ENCODE results near the gene CACNA1F.
A peak's percentile ranks its signal among the peaks of the same experiment; 100 is the strongest.

Gene CACNA1F

DNA sequence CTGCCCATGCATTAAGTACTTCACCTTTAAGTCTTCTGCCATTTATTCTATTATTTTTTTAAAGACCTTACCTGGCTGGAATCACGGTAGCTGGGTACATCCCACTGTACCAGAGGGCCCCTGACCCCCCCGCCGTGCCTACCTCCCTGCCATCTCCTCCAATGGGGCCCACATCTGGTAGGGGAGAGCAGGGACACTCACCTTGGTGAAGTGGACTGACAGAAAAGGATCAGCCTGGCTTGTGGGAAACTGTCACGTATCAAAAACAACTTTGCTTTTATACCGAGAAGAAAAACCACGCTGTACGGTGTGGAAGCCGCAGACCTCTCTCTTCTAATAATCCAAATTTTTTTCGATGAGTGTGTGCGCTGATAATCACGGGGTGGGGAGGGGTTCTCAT, 31.3 kb upstream of the CACNA1F start, which contains the start of gene FOXP3:
Gene FOXP3, minus strand, starts transcription at position 251 of the 400 bp plus-strand sequence. CDS start 6,205 bp downstream, outside the sequence.
- peaks cover 6% of the 10 kb centered on the region for H3K4me1 Mint-ChIP-seq
- H3K36me3 Mint-ChIP-seq, result no peaks in the 10 kb centered on the region
- no peaks in the 10 kb centered on the region for H3K9me3 Mint-ChIP-seq
- H3K27ac Mint-ChIP-seq, result no peak within 1 kb of the TSS
- H3K4me3 Mint-ChIP-seq, result no peak within 1 kb of the TSS
- H3K27me3 Mint-ChIP-seq, result no peaks in the 10 kb centered on the region
- ATAC-seq, result no peak

DNA sequence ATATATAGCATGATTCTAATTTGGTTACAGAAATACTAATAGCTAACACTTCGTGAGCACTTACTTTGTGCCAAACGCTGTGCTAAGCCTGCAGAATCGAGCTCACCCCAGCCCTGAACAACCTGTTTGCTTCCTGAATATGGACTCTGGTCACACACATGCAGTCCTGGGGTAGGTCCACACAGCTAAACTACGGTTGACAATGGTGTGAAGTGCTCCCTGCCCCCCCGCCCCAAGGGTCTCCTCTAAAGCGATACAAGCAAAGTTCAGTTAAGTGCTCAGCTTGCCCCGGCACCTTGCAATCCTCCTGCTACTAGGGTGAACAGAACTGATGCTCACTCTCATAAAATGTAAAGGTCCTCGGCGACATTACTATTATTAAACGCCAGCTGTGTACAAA, 30.5 kb upstream of the CACNA1F start:
- H3K9me3 Mint-ChIP-seq, result no peaks in the 10 kb centered on the region
- H3K4me1 Mint-ChIP-seq, result peaks cover 6% of the 10 kb centered on the region
- no peak overlapping the region for H3K27ac Mint-ChIP-seq
- no peaks in the 10 kb centered on the region for H3K27me3 Mint-ChIP-seq
- no peak for ATAC-seq
- H3K4me3 Mint-ChIP-seq, result no peak overlapping the region
- no peaks in the 10 kb centered on the region for H3K36me3 Mint-ChIP-seq

DNA sequence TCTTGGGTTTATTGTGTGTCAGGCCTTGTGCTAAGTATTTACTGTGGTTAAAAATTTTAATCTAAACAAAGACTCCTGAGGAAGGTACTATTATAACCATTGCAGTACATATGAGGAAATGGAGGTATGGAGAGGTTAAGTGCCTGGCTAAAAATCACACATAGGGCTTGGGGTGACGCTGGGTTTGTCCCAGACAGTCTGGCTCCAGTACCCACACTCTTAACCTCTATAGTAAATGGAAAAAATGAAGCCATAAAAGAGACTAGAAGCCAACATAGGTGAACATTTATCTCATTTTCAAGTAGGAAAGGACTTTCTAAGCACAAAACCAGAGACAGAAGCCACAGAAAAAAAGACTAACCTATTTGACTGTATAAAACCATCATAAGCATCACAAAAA, 29.5 kb upstream of the CACNA1F start:
- no peaks in the 10 kb centered on the region for H3K27me3 Mint-ChIP-seq
- H3K9me3 Mint-ChIP-seq, result no peaks in the 10 kb centered on the region
- no peaks in the 10 kb centered on the region for H3K36me3 Mint-ChIP-seq
- H3K27ac Mint-ChIP-seq, result no peak overlapping the region
- no peak for ATAC-seq
- no peak overlapping the region for H3K4me3 Mint-ChIP-seq
- peaks cover 8% of the 10 kb centered on the region for H3K4me1 Mint-ChIP-seq

DNA sequence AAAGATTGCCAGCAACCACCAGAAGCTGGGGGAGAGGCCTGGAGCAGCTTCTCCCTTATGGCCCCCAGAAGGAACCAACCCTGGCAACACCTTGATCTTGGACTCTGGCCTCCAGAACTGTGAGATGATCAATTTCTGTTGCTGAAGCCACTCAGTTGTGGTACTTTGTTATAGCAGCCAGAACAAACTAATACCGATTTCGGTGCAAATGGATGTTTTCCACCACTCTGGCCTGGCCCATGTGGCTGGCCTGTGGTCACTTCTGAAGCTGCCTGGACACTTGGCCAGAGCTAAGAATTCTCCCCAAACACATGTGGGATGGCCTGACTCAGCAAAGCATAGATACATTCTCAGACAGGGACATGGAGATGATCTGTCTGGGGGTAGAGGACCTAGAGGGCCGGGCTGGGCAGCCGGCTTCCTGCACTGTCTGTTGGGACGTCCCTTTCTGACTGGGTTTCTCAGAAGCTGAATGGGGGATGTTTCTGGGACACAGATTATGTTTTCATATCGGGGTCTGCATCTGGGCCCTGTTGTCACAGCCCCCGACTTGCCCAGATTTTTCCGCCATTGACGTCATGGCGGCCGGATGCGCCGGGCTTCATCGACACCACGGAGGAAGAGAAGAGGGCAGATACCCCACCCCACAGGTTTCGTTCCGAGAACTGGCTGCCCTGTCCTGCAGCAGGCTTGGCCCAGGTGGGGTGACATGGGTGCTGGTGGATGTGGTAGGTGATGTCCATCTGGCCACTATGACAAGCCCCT, 27.3 kb upstream of the CACNA1F start:
- Mint-ChIP-seq H3K4me1 (peaks cover 15% of the 10 kb centered on the region), H3K4me3 (no peak overlapping the region), H3K9me3 (no peaks in the 10 kb centered on the region), H3K27ac (no peak overlapping the region), H3K36me3 (no peaks in the 10 kb centered on the region), H3K27me3 (no peaks in the 10 kb centered on the region)
- no peak for ATAC-seq

DNA sequence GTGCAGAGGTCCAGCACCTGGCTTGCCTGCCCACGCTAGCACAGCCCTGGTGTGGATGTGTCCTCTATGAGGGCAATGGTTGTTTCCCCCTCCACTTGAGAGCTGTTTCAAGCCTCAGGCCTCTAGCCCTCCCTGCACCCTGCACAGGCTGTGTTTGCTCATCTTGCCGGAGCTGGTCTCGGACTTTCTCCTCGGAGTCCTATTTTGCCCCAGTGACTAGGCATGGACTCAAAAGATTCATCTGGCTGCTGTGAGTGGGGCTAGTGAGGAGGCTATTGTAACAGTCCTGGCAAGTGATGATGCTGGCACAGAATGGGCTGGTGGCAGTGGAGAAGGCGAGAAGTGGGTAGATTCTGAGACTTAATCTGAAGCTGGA, 25.6 kb upstream of the CACNA1F start:
- H3K27me3 Mint-ChIP-seq, result no peaks in the 10 kb centered on the region
- no peak for ATAC-seq
- H3K4me1 Mint-ChIP-seq, result peaks cover 15% of the 10 kb centered on the region
- H3K4me3 Mint-ChIP-seq, result no peak overlapping the region
- no peaks in the 10 kb centered on the region for H3K9me3 Mint-ChIP-seq
- H3K27ac Mint-ChIP-seq, result no peak overlapping the region
- H3K36me3 Mint-ChIP-seq, result no peaks in the 10 kb centered on the region

DNA sequence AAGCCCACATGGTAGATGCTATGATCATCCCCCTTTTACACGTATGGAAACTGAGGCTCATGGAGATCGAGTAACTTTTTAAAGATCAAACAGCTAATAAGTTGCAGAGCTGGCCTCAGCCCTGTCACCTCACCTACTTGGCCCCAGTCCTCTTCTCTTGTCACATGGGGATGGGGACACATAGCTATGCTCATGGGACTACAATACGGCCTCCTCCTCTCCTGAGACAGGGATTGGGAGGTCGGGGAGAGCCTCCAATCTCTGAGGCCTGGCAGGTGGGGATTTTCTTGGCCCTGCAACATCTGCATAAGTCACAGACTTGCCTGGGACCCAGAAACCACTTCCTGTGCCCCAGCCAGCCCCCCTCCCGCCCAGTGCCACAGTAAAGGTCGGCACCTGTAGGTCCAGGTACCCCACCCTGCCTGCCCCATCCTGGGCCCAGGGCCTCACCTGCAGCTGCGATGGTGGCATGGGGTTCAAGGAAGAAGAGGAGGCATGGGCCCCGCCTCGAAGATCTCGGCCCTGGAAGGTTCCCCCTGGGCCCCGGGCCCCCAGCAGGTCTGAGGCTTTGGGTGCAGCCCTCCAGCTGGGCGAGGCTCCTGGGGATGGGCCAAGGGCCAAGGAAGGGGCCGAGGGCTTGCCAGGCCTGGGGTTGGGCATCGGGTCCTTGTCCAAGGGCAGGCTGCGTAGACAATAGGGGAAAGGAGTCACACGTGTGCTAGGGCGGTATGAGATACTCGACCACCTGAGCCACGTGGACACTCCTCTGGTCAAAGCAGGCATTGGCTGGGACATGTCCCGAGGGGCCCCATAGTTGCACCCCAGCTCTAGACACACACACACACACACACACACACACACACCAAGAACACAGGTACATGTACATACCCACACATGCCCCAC, 25.0 kb upstream of the CACNA1F start:
- peak; percentile 60 for ATAC-seq
- H3K27me3 Mint-ChIP-seq, result no peaks in the 10 kb centered on the region
- peaks cover 15% of the 10 kb centered on the region for H3K4me1 Mint-ChIP-seq
- H3K9me3 Mint-ChIP-seq, result no peaks in the 10 kb centered on the region
- peak overlapping the region; percentile 78 for H3K27ac Mint-ChIP-seq
- no peak overlapping the region for H3K4me3 Mint-ChIP-seq
- no peaks in the 10 kb centered on the region for H3K36me3 Mint-ChIP-seq

DNA sequence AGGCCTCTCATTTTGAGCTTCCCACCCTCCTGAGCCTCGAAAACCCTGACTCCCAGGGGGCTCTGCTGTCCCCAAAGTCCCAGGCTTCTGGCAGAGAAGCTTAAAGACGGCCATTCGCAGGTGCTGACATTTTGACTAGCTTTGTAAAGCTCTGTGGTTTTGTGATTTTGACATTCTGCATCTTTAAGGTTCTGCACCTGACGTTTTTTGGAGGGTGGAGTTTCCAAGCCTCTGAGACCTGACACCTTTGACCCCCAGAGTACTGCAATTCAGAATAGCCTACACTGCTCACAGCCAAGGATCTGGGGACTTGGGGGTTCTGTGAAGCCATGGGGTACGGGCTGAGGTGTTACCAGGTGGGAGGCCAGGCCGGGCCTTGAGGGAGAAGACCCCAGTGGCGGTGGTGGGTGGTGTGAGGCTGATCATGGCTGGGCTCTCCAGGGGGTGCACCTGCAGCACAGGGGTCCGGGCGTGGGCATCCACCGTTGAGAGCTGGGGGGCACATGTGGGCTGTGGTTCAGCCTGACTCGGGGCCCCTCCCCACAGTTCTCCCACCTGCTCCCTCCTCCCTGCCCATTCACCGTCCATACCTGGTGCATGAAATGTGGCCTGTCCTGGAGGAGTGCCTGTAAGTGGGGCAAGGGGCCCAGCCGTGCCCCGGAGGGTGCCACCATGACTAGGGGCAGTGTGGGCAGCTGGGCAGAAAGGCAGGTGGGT, 24.1 kb upstream of the CACNA1F start:
- H3K4me3 Mint-ChIP-seq, result peak overlapping the region; percentile 57
- H3K36me3 Mint-ChIP-seq, result peaks cover under 1% of the 10 kb centered on the region
- H3K4me1 Mint-ChIP-seq, result peaks cover 15% of the 10 kb centered on the region
- no peaks in the 10 kb centered on the region for H3K9me3 Mint-ChIP-seq
- peak; percentile 61 for ATAC-seq
- H3K27me3 Mint-ChIP-seq, result no peaks in the 10 kb centered on the region
- H3K27ac Mint-ChIP-seq, result peak overlapping the region; percentile 78

DNA sequence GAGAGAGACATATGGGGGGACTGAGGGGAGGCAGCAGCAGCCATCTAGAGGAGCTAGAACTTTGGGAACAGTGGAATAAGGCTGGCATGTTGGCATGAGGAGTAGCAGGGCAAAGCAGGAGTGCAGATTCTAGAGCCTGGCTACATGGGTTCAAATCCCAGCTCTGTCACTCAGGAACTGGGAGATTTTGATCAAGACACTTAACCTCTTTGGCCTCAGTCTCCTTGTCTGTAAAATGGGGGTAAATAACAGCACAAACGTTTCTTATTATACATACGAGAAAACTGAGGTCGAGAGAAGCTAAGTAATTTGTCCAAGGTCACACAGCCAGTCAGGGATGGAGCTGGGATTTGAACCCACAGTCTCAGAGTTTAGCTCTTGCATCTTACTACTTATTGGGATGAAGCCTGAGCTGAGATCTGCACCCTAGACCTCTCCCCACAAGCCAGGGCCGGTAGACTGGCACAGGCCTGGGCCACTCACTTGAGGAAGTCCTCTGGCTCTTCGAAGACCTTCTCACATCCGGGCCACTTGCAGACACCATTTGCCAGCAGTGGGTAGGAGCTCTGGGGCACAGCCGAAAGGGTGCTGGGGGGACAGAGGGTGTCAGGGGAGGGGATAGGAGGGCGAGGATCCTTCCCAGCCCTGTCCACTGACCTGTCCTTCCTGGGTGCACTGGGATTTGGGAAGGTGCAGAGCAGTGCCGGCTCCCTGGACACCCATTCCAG, 23.3 kb upstream of the CACNA1F start:
- no peaks in the 10 kb centered on the region for H3K9me3 Mint-ChIP-seq
- H3K4me3 Mint-ChIP-seq, result no peak overlapping the region
- peaks cover 15% of the 10 kb centered on the region for H3K4me1 Mint-ChIP-seq
- no peaks in the 10 kb centered on the region for H3K27me3 Mint-ChIP-seq
- no peak overlapping the region for H3K27ac Mint-ChIP-seq
- peaks cover 8% of the 10 kb centered on the region for H3K36me3 Mint-ChIP-seq
- no peak for ATAC-seq

DNA sequence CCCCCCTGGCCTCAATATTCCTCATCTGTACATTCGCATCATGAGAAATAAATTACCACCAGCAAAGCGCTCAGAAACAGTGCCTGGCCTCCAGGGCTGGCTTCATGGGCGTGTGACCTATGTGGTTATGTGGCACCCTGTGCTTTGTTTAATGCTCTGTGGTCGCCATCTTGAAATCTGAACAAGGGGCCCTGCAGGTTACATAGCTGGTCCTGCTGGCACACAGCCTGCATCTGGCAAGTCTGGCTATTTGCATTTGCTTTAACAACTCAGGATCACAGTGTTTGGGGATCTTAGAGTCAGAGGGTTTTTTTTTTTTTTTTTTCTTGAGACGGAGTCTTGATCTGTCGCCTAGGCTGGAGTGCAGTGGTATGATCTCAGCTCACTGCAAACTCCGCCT, 21.5 kb upstream of the CACNA1F start:
- peaks cover 15% of the 10 kb centered on the region for H3K4me1 Mint-ChIP-seq
- peaks cover 22% of the 10 kb centered on the region for H3K36me3 Mint-ChIP-seq
- no peaks in the 10 kb centered on the region for H3K27me3 Mint-ChIP-seq
- no peak overlapping the region for H3K4me3 Mint-ChIP-seq
- no peak for ATAC-seq
- no peaks in the 10 kb centered on the region for H3K9me3 Mint-ChIP-seq
- no peak overlapping the region for H3K27ac Mint-ChIP-seq

DNA sequence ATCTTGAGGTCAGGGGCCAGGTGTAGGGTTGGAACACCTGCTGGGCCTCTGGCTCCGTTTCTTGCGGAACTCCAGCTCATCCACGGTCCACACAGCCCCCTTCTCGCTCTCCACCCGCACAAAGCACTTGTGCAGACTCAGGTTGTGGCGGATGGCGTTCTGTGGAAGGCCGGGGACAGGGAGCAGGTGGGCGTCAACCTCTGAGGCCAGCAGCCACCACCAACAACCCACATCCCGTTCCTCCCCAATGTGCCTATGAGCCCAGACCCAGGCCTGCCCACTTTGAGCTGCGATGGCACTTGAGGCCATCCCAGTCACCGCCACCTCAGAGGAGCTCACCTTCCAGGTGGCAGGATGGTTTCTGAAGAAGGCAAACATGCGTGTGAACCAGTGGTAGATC, 18.2 kb upstream of the CACNA1F start:
- H3K9me3 Mint-ChIP-seq, result no peaks in the 10 kb centered on the region
- H3K27me3 Mint-ChIP-seq, result no peaks in the 10 kb centered on the region
- no peak overlapping the region for H3K4me3 Mint-ChIP-seq
- H3K4me1 Mint-ChIP-seq, result no peaks in the 10 kb centered on the region
- no peak for ATAC-seq
- peak overlapping the region; percentile 8 for H3K27ac Mint-ChIP-seq
- H3K36me3 Mint-ChIP-seq, result peaks cover 44% of the 10 kb centered on the region

DNA sequence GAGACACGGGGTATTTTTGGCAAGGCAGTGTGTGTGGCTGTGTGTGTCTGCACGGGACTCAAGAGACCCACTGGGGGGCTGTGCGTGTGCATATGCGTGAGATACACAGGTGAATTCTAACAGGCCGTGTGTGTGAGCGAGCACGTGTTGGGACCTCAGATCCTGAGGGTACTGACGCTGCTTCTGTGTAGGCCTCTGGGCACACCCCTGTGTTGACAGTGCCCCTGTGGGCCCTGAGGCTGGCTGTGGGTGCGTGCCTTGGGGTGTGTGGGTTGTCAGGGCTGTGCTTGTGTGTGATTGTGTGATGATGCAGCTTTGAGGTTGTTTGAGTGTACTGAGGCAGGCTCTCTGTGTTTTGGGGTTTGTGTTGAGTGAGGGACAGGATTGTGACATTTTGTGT, 17.4 kb upstream of the CACNA1F start:
- Mint-ChIP-seq H3K36me3 (peaks cover 46% of the 10 kb centered on the region), H3K9me3 (no peaks in the 10 kb centered on the region), H3K27ac (no peak overlapping the region), H3K4me1 (no peaks in the 10 kb centered on the region), H3K4me3 (no peak overlapping the region), H3K27me3 (no peaks in the 10 kb centered on the region)
- ATAC-seq, result no peak

DNA sequence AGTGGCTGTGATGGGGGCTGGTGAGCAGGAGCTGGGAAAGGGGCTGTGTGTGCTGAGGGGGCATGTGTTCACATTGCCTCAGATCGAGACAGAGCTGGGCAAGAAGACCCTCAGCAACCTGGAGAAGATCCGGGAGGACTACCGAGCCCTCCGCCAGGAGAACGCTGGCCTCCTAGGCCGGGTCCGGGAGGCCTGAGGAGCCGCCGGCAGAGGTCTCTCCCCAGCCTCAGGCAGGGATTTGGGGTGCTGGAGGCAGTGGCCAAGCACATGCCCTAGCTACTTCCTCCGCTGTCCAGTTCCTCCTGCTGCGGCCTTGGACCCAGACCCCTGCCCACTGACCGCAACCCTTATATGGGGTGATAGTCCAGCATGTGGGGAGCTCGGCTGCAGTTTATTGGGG, 16.9 kb upstream of the CACNA1F start:
- Mint-ChIP-seq H3K27ac (no peak overlapping the region), H3K4me3 (no peak overlapping the region)

DNA sequence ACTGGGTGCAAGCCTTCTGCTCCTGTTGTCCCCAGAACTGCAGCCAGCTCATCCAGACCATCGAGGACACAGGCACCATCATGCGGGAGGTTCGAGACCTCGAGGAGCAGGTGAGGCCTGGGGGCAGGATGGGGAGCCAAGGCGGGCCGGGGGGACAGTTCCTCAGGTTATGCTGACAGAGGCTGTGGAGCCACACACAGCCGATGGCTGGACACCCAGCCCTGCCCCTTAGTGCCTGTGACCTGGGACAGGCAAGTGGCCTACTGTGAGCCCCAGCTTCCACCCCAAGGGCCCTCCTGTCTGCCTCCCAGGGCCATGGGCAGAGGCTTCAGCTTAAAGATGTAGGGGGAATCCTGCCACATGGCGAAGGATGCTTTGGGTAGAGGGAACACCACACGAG, 16.5 kb upstream of the CACNA1F start:
- no peaks in the 10 kb centered on the region for H3K9me3 Mint-ChIP-seq
- H3K4me1 Mint-ChIP-seq, result no peaks in the 10 kb centered on the region
- H3K27me3 Mint-ChIP-seq, result no peaks in the 10 kb centered on the region
- no peak overlapping the region for H3K27ac Mint-ChIP-seq
- peaks cover 54% of the 10 kb centered on the region for H3K36me3 Mint-ChIP-seq
- no peak for ATAC-seq
- no peak overlapping the region for H3K4me3 Mint-ChIP-seq

More for the DNA sequence above, 16.9 kb upstream of the CACNA1F start:
- ATAC-seq, result no peak
- Mint-ChIP-seq H3K36me3 (peaks cover 50% of the 10 kb centered on the region), H3K27me3 (no peaks in the 10 kb centered on the region), H3K4me1 (no peaks in the 10 kb centered on the region), H3K9me3 (no peaks in the 10 kb centered on the region)

DNA sequence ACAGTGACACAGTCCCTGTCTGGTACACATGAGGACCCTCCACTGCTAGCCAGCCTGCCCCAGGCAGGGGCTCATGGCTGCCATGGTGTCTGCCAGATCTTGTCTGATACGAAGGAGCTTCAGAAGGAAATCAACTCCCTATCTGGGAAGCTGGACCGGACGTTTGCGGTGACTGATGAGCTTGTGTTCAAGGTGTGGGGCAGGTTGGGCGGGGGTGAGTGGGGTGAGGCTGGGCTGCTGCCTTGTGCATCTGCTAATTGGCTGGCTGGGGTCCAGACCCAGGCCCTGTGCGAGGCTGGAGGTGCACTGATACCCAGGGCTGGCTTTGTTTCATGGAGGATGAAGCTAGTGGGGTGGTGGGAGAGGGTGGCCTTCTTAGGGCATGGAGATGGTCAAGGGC, 15.9 kb upstream of the CACNA1F start:
- no peaks in the 10 kb centered on the region for H3K9me3 Mint-ChIP-seq
- no peaks in the 10 kb centered on the region for H3K27me3 Mint-ChIP-seq
- H3K36me3 Mint-ChIP-seq, result peaks cover 60% of the 10 kb centered on the region
- H3K4me1 Mint-ChIP-seq, result no peaks in the 10 kb centered on the region
- no peak overlapping the region for H3K27ac Mint-ChIP-seq
- no peak overlapping the region for H3K4me3 Mint-ChIP-seq
- ATAC-seq, result no peak
